Activated CD8-positive, alpha-beta memory T cell treated with anti-CD3 and anti-CD28 coated beads, Interleukin-2, amount 50 U/mL, for 24 hours (primary cell): ENCODE measurements around the gene DTWD1.
"Not testable (repeated sequence)": the region's sequence is repeated elsewhere in the genome, so short reads cannot be mapped to it uniquely, and the experiment has no call there.

ENCODE experiments used
- DNase-seq: peaks from one replicate; pipeline ENCODE4 v3.0.0-alpha.2; 2020; ENCODE audit errors: extremely low read depth

The DTWD1 gene

GRCh38 chr15:49646891-49647290 is 26.0 kb downstream of the DTWD1 start:
- DNase-seq = no peak

- DNase-seq = no peak
Measured at GRCh38 chr15:49649987-49650386, 29.1 kb downstream of the DTWD1 start.

GRCh38 chr15:49650676-49651075 is 29.8 kb downstream of the DTWD1 start:
- no peak for DNase-seq

- no peak for DNase-seq
Measured at GRCh38 chr15:49652922-49653321, 32.1 kb downstream of the DTWD1 start.

GRCh38 chr15:49656734-49657133 is 35.9 kb downstream of the DTWD1 start:
- DNase-seq = no peak

GRCh38 chr15:49664716-49665115 is 43.9 kb downstream of the DTWD1 start:
- DNase-seq = no peak

- not testable (repeated sequence) for DNase-seq
Measured at GRCh38 chr15:49666486-49666885, 45.6 kb downstream of the DTWD1 start.

GRCh38 chr15:49669288-49669687 is 48.4 kb downstream of the DTWD1 start:
- no peak for DNase-seq

- no peak for DNase-seq
Measured at GRCh38 chr15:49673861-49674260, 53.0 kb downstream of the DTWD1 start.

GRCh38 chr15:49674370-49674769 is 53.5 kb downstream of the DTWD1 start:
- no peak for DNase-seq

- no peak for DNase-seq
Measured at GRCh38 chr15:49675041-49675440, 54.2 kb downstream of the DTWD1 start.

- DNase-seq = no peak
Measured at GRCh38 chr15:49678655-49679054, 57.8 kb downstream of the DTWD1 start.

- no peak for DNase-seq
Measured at GRCh38 chr15:49686599-49686998, 65.8 kb downstream of the DTWD1 start.

GRCh38 chr15:49688135-49688790 is 67.4 kb downstream of the DTWD1 start:
- DNase-seq = no peak

- no peak for DNase-seq
Measured at GRCh38 chr15:49692514-49693090, 71.8 kb downstream of the DTWD1 start.

GRCh38 chr15:49693498-49693897 is 72.7 kb downstream of the DTWD1 start:
- DNase-seq = no peak

- no peak for DNase-seq
Measured at GRCh38 chr15:49696433-49696832, 75.6 kb downstream of the DTWD1 start.

GRCh38 chr15:49697121-49697520 is 76.3 kb downstream of the DTWD1 start:
- DNase-seq = no peak

- DNase-seq = not testable (repeated sequence)
Measured at GRCh38 chr15:49702982-49703381, 82.1 kb downstream of the DTWD1 start.
